Stomach (tissue), 9 donors: ENCODE results near the gene R3HDM2. TPM values are rescaled to one million over a fixed set of nuclear protein-coding genes. Genes with fewer than 3 reads are reported as not detected.

Experiments
- DNase-seq, 2 donors: peaks; one replicate each; pipeline versions ENCODE4 v3.0.0 to v3.0.0-alpha.2; 2013 to 2019
- H3K27ac ChIP-seq, 5 donors: fragments of 200-600 bp in 4 of 5; sonication (generic) in 4 of 5; one replicate each; pipeline ENCODE4 v1.5.1; 2013 to 2019; ENCODE audit warnings: mild to moderate bottlenecking in 1 of 5, moderate library complexity in 1 of 5
- H3K27me3 ChIP-seq, 3 donors: fragments of 200-600 bp; sonication (generic); one replicate each; pipeline ENCODE4 v1.5.1; 2017 to 2019; ENCODE audit warnings: mixed run types in 1 of 3
- H3K36me3 ChIP-seq, 4 donors: fragments of 200-600 bp; sonication (generic); 1 replicate in 3 of 4; 2 replicates in 1 of 4; pipeline ENCODE4 v1.5.1; 2016 to 2019
- H3K4me1 ChIP-seq, 4 donors: fragments of 200-600 bp; sonication (generic); one replicate each; pipeline ENCODE4 v1.5.1; 2016 to 2019
- H3K4me3 ChIP-seq, 4 donors: fragments of 200-600 bp; sonication (generic) in 3 of 4; one replicate each; pipeline ENCODE4 v1.5.1; 2016 to 2019; ENCODE audit warnings: mild to moderate bottlenecking in 1 of 4
- H3K9me3 ChIP-seq, 4 donors: fragments of 200-600 bp; sonication (generic); one replicate each; pipeline ENCODE4 v1.5.1; 2016 to 2019
- EP300 ChIP-seq: sonication (generic); formaldehyde crosslinking; IDR thresholded peaks from one replicate; pipeline ENCODE4 v1.6.1; 2017; ENCODE audit warnings: antibody characterized with exemption
- POLR2A ChIP-seq, 4 donors: fragments of 450-650 bp; IDR thresholded peaks; one replicate each; pipeline ENCODE4 v1.6.1; 2016; ENCODE audit warnings: antibody characterized with exemption in 4 of 4, control low read depth in 2 of 4, mild to moderate bottlenecking in 1 of 4, moderate library complexity in 1 of 4
- POLR2AphosphoS5 ChIP-seq, 3 donors: sonication (generic); formaldehyde crosslinking; IDR thresholded peaks; one replicate each; pipeline ENCODE4 v1.6.1; 2016; ENCODE audit warnings: antibody characterized with exemption in 3 of 3
- WGBS, 5 donors: extraction: QIAGEN DNeasy Blood & Tissue Kit in 3 of 5; methylation state at CpG; one replicate each; pipeline versions ENCODE4 v1.1.5 to v1.1.7; 2013 to 2018; 5-methylcytosine and 5-hydroxymethylcytosine counted together
- intact Hi-C: fragments of 100-400 bp; cut with DNase I; formaldehyde crosslinking; loops from one replicate; pipeline ENCODE4 v1.15.1; 2023; ENCODE audit warnings: low total_unique reads
- polyA plus RNA-seq, 3 donors: library from polyadenylated mRNA; stranded (reverse); fragments of 200-250 nt; gene quantifications; one replicate each; pipeline ENCODE4 v1.2.3, GENCODE V29; 2013
- total RNA-seq, 5 donors: library from RNA; depleted of rRNA; stranded (reverse); fragments of >200 nt; gene quantifications; one replicate each; pipeline versions ENCODE4 v1.1.0 to v1.2.3, GENCODE V29; 2014 to 2016
- TF ChIP-seq, protein P1 (sequence below), 7 experiments: fragments of 450-650 bp in 4 of 7; fragments of 200-600 bp in 3 of 7; sonication (generic) in 3 of 7; IDR thresholded peaks; one replicate each; pipeline ENCODE4 v1.5.1; 2016 to 2019; ENCODE audit warnings: antibody characterized with exemption in 7 of 7, control low read depth in 2 of 7, mild to moderate bottlenecking in 1 of 7
- donor health status: healthy with polysubstance abuse.
- donor health status: Bipolar disorder and iron deficiency.
- donor health status: healthy.

Gene R3HDM2
- total and polyA plus RNA-seq, 8 donors = 12.4 to 64.3 (median 24.5) TPM

DNA sequence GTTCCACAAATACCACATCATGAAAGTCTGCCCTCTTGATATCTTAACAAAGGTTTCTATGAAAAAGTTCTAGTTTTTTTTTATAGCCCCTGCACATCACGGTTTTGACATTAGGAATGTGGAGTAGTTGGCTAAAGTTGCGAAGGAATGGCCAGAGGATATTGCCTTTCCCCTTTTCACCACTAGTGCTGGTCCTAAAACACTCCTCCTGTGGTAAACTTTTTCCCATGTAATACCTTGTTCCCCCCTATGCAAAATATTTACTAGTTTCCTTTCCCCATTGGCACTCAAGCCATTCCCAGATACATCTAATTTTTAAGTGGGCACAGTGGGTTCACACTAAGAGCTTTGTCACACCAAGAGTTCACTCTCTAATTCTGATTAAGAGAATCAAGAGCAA, 33.4 kb downstream of the R3HDM2 start:
- Histone ChIP-seq H3K36me3 (peaks cover 15 to 39% (median 37%) of the 10 kb centered on the region in 4 donors), H3K27me3 (no peaks in the 10 kb centered on the region), H3K9me3 (no peaks in the 10 kb centered on the region), H3K4me3 (no peak overlapping the region), H3K4me1 (peaks cover 0 to 8% (median 0%) of the 10 kb centered on the region in 4 donors), H3K27ac (no peak overlapping the region)
- no peak for DNase-seq
- intact Hi-C loops = no loop called here
- 89 to 99% (median 94%) methylated on average over 2 of the region's 2 CpGs for WGBS, 5 donors
- TF ChIP-seq EP300 = no peak
- TF ChIP-seq, protein P1, sequence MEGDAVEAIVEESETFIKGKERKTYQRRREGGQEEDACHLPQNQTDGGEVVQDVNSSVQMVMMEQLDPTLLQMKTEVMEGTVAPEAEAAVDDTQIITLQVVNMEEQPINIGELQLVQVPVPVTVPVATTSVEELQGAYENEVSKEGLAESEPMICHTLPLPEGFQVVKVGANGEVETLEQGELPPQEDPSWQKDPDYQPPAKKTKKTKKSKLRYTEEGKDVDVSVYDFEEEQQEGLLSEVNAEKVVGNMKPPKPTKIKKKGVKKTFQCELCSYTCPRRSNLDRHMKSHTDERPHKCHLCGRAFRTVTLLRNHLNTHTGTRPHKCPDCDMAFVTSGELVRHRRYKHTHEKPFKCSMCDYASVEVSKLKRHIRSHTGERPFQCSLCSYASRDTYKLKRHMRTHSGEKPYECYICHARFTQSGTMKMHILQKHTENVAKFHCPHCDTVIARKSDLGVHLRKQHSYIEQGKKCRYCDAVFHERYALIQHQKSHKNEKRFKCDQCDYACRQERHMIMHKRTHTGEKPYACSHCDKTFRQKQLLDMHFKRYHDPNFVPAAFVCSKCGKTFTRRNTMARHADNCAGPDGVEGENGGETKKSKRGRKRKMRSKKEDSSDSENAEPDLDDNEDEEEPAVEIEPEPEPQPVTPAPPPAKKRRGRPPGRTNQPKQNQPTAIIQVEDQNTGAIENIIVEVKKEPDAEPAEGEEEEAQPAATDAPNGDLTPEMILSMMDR (IDR thresholded peaks at IDR 0.05) = no peak
- TF ChIP-seq POLR2A (IDR thresholded peaks at IDR 0.05) = no peak
- TF ChIP-seq POLR2AphosphoS5 (IDR thresholded peaks at IDR 0.05) = no peak

DNA sequence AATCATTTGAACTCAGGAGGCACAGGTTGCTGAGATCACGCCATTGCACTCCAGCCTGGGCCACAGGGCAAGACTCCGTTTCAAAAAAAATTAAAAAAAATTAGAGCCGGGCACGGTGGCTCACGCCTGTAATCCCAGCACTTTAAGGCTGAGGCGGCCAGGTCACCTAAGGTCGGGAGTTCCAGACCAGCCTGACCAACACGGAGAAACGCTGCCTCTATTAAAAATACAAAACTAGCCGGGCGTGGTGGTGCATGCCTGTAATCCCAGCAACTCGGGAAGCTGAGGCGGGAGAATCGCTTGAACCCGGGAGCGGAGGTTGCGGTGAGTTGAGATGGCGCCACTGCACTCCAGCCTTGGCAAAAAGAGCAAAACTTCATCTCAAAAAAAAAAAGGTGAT, 35.7 kb downstream of the R3HDM2 start:
- TF ChIP-seq POLR2A (IDR thresholded peaks at IDR 0.05) = no peak
- no peak for TF ChIP-seq POLR2AphosphoS5 (IDR thresholded peaks at IDR 0.05)
- TF ChIP-seq EP300 = no peak
- TF ChIP-seq, protein P1 (IDR thresholded peaks at IDR 0.05) = no peak
- H3K4me3 ChIP-seq = no peak overlapping the region
- H3K36me3 ChIP-seq = peaks cover 15 to 62% (median 53%) of the 10 kb centered on the region in 4 donors
- H3K27ac ChIP-seq = no peak overlapping the region
- no peak for DNase-seq
- 94 to 97% (median 96%) methylated on average over 18 of the region's 18 CpGs for WGBS, 5 donors
- intact Hi-C loops = no loop called here
- H3K9me3 ChIP-seq = no peaks in the 10 kb centered on the region
- no peaks in the 10 kb centered on the region for H3K27me3 ChIP-seq
- H3K4me1 ChIP-seq = no peaks in the 10 kb centered on the region

DNA sequence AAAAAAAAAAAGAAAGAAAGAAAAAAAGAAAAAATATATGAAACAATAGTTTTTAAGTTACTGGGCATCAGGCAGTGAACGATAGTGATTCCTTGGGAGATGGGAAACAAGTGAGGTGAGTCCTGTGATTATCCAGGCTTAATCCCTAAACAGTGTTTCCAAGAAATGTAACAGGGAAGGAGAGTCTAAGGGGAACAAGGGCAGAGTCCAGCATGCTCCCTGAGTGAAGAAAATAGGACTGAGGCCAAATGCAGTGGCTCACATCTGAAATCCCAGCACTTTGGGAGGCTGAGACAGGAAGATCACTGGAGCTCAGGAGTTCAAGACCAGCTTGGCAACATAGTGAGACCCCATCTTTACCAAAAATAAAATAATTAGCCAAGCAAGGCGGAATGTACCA, 40.7 kb downstream of the R3HDM2 start:
- no peak overlapping the region for H3K4me3 ChIP-seq
- no peaks in the 10 kb centered on the region for H3K9me3 ChIP-seq
- peaks cover 0 to 5% (median 0%) of the 10 kb centered on the region in 4 donors for H3K4me1 ChIP-seq
- WGBS, 5 donors = 91 to 100% (median 94%) methylated on average over 2 of the region's 2 CpGs
- peaks cover 11 to 71% (median 67%) of the 10 kb centered on the region in 4 donors for H3K36me3 ChIP-seq
- no peak for DNase-seq
- TF ChIP-seq POLR2AphosphoS5 (IDR thresholded peaks at IDR 0.05) = no peak
- TF ChIP-seq, protein P1 (IDR thresholded peaks at IDR 0.05) = no peak
- TF ChIP-seq EP300 = no peak
- no peak for TF ChIP-seq POLR2A (IDR thresholded peaks at IDR 0.05)
- intact Hi-C loops = no loop called here
- no peak overlapping the region for H3K27ac ChIP-seq
- H3K27me3 ChIP-seq = no peaks in the 10 kb centered on the region

DNA sequence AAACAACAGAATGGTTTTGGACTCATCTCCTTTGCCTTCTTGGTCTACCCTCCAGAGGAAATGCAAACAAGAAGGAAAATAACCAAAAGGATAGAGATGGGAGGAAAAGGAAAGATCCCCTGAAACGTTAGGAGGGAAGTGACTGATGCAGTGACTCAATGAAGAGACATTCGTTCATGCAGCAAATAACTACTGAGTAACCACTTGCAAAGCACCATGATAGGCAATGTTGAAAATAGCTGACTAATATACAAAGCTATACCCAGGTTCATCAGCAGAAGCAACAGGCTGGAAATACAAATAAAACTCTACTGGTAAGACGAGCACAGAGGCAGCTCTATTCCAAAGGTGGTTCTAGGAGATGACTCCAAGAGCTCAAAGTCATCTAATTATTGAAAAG, 41.8 kb downstream of the R3HDM2 start:
- intact Hi-C loops = no loop called here
- no peak overlapping the region for H3K4me3 ChIP-seq
- H3K36me3 ChIP-seq = peaks cover 2 to 60% (median 56%) of the 10 kb centered on the region in 4 donors
- WGBS, 5 donors = 40 to 57% (median 51%) methylated on average over 3 of the region's 3 CpGs
- H3K9me3 ChIP-seq = no peaks in the 10 kb centered on the region
- no peaks in the 10 kb centered on the region for H3K27me3 ChIP-seq
- TF ChIP-seq, protein P1 (IDR thresholded peaks at IDR 0.05) = no peak
- no peak for TF ChIP-seq POLR2AphosphoS5 (IDR thresholded peaks at IDR 0.05)
- peak in 1 of 2 donors; percentile 7 for DNase-seq
- peaks cover 0 to 5% (median 0%) of the 10 kb centered on the region in 4 donors for H3K4me1 ChIP-seq
- H3K27ac ChIP-seq = no peak overlapping the region
